HG03571 (cell line): ENCODE measurements around the gene NOP9.

Experiments
- ATAC-seq: cut with Tn5 transposase; IDR thresholded peaks from one replicate; pipeline ENCODE4 v1.9.1; 2021; ENCODE audit not compliant: unreplicated experiment

NOP9 gene

DNA sequence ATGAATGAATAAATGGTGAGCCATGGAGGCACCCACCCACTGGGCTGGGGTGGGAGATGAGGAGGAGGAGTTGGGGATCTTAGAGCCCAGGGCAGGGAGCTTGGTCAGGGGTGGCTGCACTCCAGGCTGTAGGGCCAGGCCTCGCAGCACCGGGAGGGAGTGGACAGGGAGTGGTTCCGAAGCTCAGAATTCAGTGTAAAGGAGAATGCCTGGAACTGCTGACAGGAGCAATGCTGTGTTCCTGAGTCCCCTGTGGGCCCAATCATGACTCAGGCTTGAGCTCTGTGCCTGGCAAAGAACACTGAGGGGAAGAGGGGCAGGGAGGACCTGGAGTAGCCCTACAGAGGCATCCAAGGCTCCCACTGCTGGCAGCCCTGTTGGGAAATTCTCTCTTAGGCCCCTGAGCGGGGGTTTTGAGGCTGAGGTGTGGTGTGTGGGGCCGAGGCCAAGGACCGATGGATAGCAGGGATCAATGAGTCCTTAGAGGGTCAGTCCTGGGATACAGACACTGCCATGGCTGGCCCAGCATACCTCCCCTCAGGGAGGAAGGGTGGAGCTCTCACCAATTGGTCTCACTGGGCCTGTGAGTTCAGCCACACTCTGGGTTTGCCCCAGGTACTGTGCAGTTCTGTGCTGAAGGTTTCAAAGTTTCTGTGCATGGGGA is 18.7 kb upstream of the NOP9 start:
- no peak for ATAC-seq

GRCh38 chr14:24281636-24282035 is 18.0 kb upstream of the NOP9 start:
- ATAC-seq = no peak

- no peak for ATAC-seq
Observed at GRCh38 chr14:24282736-24283135, 16.9 kb upstream of the NOP9 start.

- no peak for ATAC-seq
Observed at GRCh38 chr14:24283796-24284460, 15.7 kb upstream of the NOP9 start.

DNA sequence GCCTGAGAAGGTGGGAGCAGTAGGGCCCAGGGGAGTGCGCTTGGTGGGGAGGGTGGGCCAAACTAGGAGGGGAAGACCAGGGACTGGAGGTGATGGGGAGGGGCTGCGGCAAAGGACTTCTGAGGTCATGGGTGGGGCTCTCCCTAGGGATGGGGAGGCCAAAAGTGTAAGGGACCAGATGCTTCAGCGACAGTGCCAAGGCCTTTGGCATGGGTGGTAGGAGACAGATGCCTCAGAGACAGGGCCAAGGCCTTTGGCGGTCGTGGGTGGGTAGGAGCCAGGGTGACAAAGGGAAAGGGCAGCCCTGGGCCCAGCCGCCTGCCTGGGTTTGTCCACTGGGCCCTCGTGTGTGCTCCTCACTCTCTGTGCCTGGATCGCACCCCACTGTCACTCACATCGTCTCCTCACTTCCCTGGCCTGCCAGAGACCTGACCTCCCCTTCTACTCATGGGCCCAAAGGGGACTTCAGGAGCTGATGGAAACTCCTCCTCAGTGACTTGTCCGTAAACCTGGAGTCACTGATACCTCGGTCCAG is 15.1 kb upstream of the NOP9 start:
- ATAC-seq = no peak

DNA sequence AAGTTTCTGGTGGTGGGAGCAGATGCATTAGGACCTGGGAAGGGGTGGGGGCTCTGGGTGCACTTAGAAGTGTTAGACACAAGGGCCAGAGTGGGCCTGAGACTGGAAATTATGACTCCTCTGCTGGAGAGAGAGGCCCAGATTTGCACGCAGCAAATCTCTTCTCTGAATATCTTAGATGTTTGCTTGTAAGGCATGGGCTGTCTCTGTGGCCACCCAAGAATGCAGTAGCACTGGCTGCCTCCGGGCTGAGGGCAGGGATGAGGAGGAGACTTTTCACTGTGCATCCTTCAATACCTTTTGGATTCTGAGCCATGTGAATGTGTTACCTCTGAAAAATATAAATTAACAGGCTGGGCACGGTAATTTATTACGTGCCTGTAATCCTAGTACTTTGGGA is 14.3 kb upstream of the NOP9 start:
- no peak for ATAC-seq

- no peak for ATAC-seq
Observed at GRCh38 chr14:24286996-24287395, 12.7 kb upstream of the NOP9 start.

DNA sequence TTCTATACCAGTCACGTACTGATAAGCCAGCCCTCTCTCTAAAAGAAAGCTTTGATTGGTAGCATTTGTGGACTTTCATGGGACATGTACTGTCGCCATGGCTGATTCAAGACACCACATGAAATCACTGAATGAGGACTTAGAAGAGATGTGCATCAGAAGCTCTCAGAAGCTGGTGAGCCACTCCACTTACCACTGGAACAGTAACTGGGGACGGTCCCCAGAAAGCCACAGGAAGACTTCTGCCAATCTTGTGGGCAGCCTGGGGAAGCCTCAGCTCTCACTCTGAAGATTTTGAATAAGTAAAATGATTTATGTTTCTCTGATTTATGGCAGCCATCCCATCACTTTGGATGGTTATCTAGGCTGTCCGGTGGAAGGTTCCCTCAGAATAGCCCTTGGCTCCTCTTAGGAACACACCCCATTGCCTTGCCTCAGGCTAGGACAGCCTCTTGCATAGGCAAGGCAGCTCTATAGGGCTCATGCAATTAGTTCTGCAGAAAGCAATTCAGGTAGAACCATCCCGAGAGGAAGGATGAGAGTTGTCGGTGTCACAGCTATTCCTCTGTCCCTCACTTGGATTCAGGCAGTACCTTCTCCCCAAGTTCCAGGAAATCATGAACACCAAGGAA is 9.9 kb upstream of the NOP9 start:
- no peak for ATAC-seq

GRCh38 chr14:24290746-24291145 is 8.9 kb upstream of the NOP9 start:
- ATAC-seq = no peak

DNA sequence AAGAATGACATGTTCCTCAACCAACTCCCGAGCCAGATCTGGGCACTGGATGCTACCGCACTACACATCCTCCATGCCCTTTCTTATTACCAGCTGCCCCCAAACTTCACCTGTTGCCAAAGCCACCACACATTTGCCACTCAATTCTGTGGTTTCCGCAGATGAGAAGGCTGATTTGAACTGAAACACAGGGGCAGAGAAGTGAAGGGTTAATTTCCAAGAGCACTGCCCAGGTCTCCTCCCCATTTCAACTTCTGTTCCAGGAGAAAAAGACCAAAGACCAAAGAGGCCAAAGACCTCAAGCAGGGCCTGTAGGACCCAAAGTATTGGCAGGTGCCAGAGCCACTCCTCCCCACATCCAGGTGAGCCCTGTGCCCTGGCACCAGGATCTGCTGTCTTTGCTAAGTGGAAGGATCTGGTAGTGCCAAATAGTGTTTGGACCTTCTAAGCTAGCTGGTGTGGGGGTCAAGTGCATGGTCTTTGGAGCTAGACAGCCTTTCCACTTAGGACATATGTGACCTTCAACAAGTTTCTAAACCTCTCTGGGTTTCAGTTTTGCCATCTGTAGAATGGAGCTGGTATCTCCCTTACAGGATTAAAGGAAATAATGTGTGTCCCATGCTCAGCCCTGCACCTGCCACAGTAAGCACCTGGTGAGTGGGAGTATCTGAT is 8.1 kb upstream of the NOP9 start:
- no peak for ATAC-seq

DNA sequence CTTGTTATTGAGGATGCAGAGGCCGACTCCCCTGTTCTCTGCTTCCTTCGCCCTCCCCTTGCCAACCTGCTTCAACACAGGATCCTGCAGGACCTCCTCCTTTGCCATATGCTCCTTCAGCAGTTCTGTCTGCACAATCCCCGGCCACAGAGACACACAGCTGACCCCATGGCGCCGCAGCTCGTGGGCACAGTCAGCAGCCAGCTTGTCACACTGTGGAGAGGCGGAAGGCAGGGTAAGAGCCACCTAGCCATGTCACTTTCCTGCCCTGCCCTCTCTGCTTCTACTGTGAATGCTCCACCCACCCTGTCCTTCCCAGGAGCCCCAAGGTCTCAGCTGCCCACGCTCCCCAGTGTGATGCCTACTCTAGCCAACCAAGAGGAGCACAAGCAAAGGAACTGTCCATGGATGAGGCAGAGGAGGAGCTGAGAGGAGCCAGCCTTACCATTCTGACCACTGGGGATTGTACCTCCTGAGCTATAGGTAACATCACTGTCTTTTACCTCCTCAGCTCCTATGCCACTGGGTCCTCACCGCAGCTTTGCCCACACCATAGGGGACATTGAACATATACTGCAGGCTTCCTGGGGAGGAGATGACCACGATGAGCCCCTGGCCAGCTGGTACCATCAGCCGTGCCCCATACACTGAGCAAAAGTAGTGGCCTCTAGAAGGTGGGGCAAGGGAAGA is 7.4 kb upstream of the NOP9 start:
- no peak for ATAC-seq

DNA sequence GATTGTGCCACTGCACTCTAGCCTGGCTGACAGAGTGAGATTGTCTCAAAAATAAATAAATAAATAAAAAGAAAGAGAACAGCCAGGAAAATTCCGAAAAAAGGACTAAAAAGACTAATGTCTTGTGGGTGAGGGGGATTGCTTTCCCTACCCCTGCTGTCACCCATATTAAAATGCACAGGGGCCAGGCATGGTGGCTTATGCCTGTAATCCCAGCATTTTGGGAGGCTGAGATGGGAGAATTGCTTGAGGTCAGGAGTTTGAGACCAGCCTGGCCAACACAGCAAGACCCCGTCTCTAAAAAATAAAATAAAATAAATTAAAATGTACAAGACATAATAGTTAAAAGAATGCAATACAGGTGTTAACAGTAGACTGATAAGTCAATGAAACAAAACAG is 6.1 kb upstream of the NOP9 start:
- ATAC-seq = no peak

- ATAC-seq = no peak
Observed at GRCh38 chr14:24296341-24297157, 3.1 kb upstream of the NOP9 start.

DNA sequence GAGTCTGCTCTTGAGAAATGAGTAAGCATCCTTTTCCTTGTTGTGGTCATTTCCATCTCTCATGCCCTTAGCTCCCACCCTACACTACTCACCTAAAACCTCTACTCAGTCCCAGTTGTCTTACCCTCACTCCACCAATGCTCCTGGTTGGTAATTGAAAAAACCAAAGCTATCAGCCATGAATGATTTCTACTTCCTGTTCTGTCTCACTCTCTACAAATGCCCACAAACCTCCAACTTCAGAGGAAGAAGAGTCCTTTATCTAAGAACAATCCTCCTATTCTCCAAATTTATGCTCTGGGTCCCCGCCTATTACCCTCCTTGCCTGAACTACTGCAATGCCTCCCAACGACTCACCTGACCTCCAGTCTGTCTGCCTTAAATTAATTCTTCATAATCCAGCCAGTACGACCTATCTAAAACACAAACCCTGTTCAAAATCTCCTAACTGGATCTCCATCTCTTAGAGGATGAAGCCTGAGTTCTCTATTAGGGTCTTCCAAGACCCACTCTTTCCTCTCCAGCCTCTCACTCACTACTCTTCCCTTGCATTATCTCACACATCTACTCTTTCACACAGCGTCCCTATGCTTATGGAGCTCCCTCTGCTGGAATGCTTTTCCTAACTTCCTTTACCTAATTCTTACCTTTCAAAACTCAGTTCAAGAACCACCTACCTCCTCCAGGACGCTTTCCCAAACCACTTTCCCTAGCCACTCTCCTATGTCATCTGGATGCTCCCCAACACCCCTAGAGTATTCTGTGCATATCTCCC is 2.3 kb upstream of the NOP9 start:
- ATAC-seq = no peak

GRCh38 chr14:24298892-24299254 is 777 bp upstream of the NOP9 start:
- ATAC-seq = no peak

DNA sequence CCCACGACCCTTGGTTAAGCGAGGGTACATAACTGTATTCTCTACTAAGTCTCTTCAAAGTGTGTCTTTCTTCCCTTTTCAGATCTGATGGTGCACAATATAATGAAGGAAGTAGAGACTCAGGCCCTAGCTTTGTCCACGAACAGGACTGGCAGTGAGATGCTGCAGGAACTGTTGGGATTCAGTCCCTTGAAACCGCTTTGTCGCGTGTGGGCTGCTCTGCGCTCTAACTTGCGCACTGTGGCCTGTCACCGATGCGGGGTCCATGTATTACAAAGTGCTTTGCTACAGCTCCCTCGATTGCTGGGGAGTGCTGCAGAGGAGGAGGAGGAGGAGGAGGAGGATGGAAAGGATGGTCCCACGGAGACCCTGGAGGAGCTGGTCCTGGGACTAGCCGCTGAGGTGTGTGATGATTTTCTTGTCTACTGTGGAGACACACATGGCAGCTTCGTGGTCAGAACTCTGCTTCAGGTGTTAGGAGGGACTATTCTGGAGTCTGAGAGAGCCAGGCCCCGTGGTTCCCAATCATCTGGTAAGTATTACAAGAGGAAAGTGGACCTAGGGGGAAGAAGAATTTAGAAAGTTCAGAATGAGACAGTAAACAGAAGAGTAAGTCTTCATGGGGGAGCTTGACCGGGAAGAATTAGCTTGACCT is 803 bp downstream of the NOP9 start:
- no peak for ATAC-seq

DNA sequence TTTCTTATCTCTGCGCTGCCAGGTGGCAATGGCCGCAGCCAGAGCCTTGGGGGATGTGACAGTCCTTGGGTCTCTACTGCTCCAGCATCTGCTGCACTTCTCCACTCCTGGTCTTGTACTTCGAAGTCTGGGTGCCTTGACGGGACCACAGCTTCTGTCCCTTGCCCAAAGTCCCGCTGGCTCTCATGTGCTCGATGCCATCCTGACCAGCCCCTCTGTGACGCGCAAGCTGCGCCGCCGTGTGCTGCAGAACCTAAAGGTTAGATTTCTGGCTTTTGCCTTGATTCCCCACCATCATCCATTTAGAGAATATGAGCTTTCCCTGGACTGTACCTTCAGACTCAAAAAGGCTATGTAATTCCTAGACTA is 4.4 kb downstream of the NOP9 start:
- ATAC-seq = no peak

DNA sequence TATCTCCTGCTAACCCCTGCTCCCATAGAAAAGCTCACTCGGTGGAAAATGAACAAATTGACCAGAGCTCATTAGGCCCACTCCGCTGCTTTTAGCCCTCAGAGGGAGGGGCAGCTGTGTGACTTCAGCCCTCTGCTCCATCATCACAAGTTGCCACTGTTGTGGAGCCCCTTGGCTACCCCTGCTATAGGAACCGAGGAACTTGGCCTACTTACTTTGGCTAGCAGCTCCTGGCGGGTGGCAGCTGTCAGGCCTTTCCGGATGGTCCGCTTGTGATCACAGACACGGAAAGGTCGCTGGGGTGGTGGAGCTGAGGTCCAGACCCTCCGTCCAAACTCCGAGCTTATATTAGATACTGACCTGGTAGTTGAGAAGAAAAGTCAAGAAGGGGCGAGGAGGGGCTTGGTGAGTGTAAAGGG is 7.5 kb downstream of the NOP9 start:
- ATAC-seq = no peak
